ENCODE data around the gene AHDC1.
"Not testable (repeated sequence)": the region's sequence is repeated elsewhere in the genome, so short reads cannot be mapped to it uniquely, and the experiment has no call there.

AHDC1 gene

GRCh38 chr1:27621051-27621920 is 17.3 kb upstream of the AHDC1 start:
- Histone ChIP-seq H3K4me1 (ENCODE audit: control insufficient read depth, insufficient read depth, low read length) (peaks cover 23% of the 10 kb centered on the region), H3K36me3 (ENCODE audit: control insufficient read depth, insufficient read depth, low read length) (no peaks in the 10 kb centered on the region), H3K27ac (ENCODE audit: low read depth, low read length) (no peak overlapping the region), H3K4me3 (ENCODE audit: low read depth, low read length) (no peak overlapping the region), H3K9ac (ENCODE audit: low read length) (no peak overlapping the region), H3K9me3 (ENCODE audit: control insufficient read depth, insufficient read depth, low read depth, low read length) (no peaks in the 10 kb centered on the region), H3K27me3 (ENCODE audit: control insufficient read depth, insufficient read depth, low read length) (peaks cover 2% of the 10 kb centered on the region; the same call in 1 of the 2 replicates)

GRCh38 chr1:27619782-27620438 is 16.0 kb upstream of the AHDC1 start:
- H3K4me1 ChIP-seq (ENCODE audit: control insufficient read depth, insufficient read depth, low read length) = peaks cover 19% of the 10 kb centered on the region
- not testable (repeated sequence) for H3K9ac ChIP-seq (ENCODE audit: low read length); H3K36me3 ChIP-seq (ENCODE audit: control insufficient read depth, insufficient read depth, low read length); H3K4me3 ChIP-seq (ENCODE audit: low read depth, low read length); H3K9me3 ChIP-seq (ENCODE audit: control insufficient read depth, insufficient read depth, low read depth, low read length); H3K27ac ChIP-seq (ENCODE audit: low read depth, low read length)
- H3K27me3 ChIP-seq (ENCODE audit: control insufficient read depth, insufficient read depth, low read length) = peaks cover 15% of the 10 kb centered on the region; the same call in 1 of the 2 replicates

GRCh38 chr1:27618341-27619082 is 14.6 kb upstream of the AHDC1 start:
- Histone ChIP-seq H3K4me3 (ENCODE audit: low read depth, low read length) (no peak overlapping the region), H3K9me3 (ENCODE audit: control insufficient read depth, insufficient read depth, low read depth, low read length) (no peaks in the 10 kb centered on the region), H3K36me3 (ENCODE audit: control insufficient read depth, insufficient read depth, low read length) (no peaks in the 10 kb centered on the region), H3K9ac (ENCODE audit: low read length) (no peak overlapping the region), H3K27me3 (ENCODE audit: control insufficient read depth, insufficient read depth, low read length) (peaks cover 15% of the 10 kb centered on the region; the same call in 1 of the 2 replicates), H3K27ac (ENCODE audit: low read depth, low read length) (no peak overlapping the region), H3K4me1 (ENCODE audit: control insufficient read depth, insufficient read depth, low read length) (peaks cover 21% of the 10 kb centered on the region)

- peaks cover 13% of the 10 kb centered on the region for H3K4me1 ChIP-seq (ENCODE audit: control insufficient read depth, insufficient read depth, low read length)
These were observed 13.5 kb upstream of the AHDC1 start for GRCh38 chr1:27617420-27617819.

GRCh38 chr1:27616441-27616840 is 12.5 kb upstream of the AHDC1 start:
- H3K27ac ChIP-seq (ENCODE audit: low read depth, low read length) = no peak overlapping the region

More at GRCh38 chr1:27617420-27617819, 13.5 kb upstream of the AHDC1 start:
- peaks cover 15% of the 10 kb centered on the region; the same call in 1 of the 2 replicates for H3K27me3 ChIP-seq (ENCODE audit: control insufficient read depth, insufficient read depth, low read length)
- no peaks in the 10 kb centered on the region for H3K9me3 ChIP-seq (ENCODE audit: control insufficient read depth, insufficient read depth, low read depth, low read length)
- no peaks in the 10 kb centered on the region for H3K36me3 ChIP-seq (ENCODE audit: control insufficient read depth, insufficient read depth, low read length)
- no peak overlapping the region for H3K27ac ChIP-seq (ENCODE audit: low read depth, low read length)
- no peak overlapping the region for H3K4me3 ChIP-seq (ENCODE audit: low read depth, low read length)
- H3K9ac ChIP-seq (ENCODE audit: low read length) = no peak overlapping the region

GRCh38 chr1:27615346-27616192 is 11.6 kb upstream of the AHDC1 start:
- no peaks in the 10 kb centered on the region for H3K36me3 ChIP-seq (ENCODE audit: control insufficient read depth, insufficient read depth, low read length)
- H3K4me3 ChIP-seq (ENCODE audit: low read depth, low read length) = peak overlapping the region; percentile 63
- H3K9me3 ChIP-seq (ENCODE audit: control insufficient read depth, insufficient read depth, low read depth, low read length) = no peaks in the 10 kb centered on the region
- no peak overlapping the region for H3K27ac ChIP-seq (ENCODE audit: low read depth, low read length)
- H3K9ac ChIP-seq (ENCODE audit: low read length) = no peak overlapping the region
- peaks cover 15% of the 10 kb centered on the region; the same call in 1 of the 2 replicates for H3K27me3 ChIP-seq (ENCODE audit: control insufficient read depth, insufficient read depth, low read length)
- H3K4me1 ChIP-seq (ENCODE audit: control insufficient read depth, insufficient read depth, low read length) = peaks cover 8% of the 10 kb centered on the region

More at GRCh38 chr1:27616441-27616840, 12.5 kb upstream of the AHDC1 start:
- H3K4me1 ChIP-seq (ENCODE audit: control insufficient read depth, insufficient read depth, low read length) = peaks cover 10% of the 10 kb centered on the region
- no peak overlapping the region for H3K9ac ChIP-seq (ENCODE audit: low read length)
- no peaks in the 10 kb centered on the region for H3K9me3 ChIP-seq (ENCODE audit: control insufficient read depth, insufficient read depth, low read depth, low read length)
- H3K36me3 ChIP-seq (ENCODE audit: control insufficient read depth, insufficient read depth, low read length) = no peaks in the 10 kb centered on the region
- peaks cover 15% of the 10 kb centered on the region; the same call in 1 of the 2 replicates for H3K27me3 ChIP-seq (ENCODE audit: control insufficient read depth, insufficient read depth, low read length)
- H3K4me3 ChIP-seq (ENCODE audit: low read depth, low read length) = no peak overlapping the region

GRCh38 chr1:27614625-27615344 is 10.8 kb upstream of the AHDC1 start:
- Histone ChIP-seq H3K27me3 (ENCODE audit: control insufficient read depth, insufficient read depth, low read length) (peaks cover 15% of the 10 kb centered on the region; the same call in 1 of the 2 replicates), H3K9ac (ENCODE audit: low read length) (no peak overlapping the region), H3K4me1 (ENCODE audit: control insufficient read depth, insufficient read depth, low read length) (peaks cover 10% of the 10 kb centered on the region), H3K36me3 (ENCODE audit: control insufficient read depth, insufficient read depth, low read length) (no peaks in the 10 kb centered on the region), H3K27ac (ENCODE audit: low read depth, low read length) (no peak overlapping the region), H3K9me3 (ENCODE audit: control insufficient read depth, insufficient read depth, low read depth, low read length) (no peaks in the 10 kb centered on the region), H3K4me3 (ENCODE audit: low read depth, low read length) (peak overlapping the region; percentile 63)

- Histone ChIP-seq H3K4me3 (ENCODE audit: low read depth, low read length) (peak overlapping the region; percentile 63), H3K27ac (ENCODE audit: low read depth, low read length) (no peak overlapping the region), H3K9me3 (ENCODE audit: control insufficient read depth, insufficient read depth, low read depth, low read length) (no peaks in the 10 kb centered on the region), H3K36me3 (ENCODE audit: control insufficient read depth, insufficient read depth, low read length) (no peaks in the 10 kb centered on the region), H3K27me3 (ENCODE audit: control insufficient read depth, insufficient read depth, low read length) (peaks cover 15% of the 10 kb centered on the region; the same call in 1 of the 2 replicates), H3K9ac (ENCODE audit: low read length) (no peak overlapping the region), H3K4me1 (ENCODE audit: control insufficient read depth, insufficient read depth, low read length) (peaks cover 10% of the 10 kb centered on the region)
These were observed 10.2 kb upstream of the AHDC1 start for GRCh38 chr1:27614043-27614624.

GRCh38 chr1:27612718-27613117 is 8.8 kb upstream of the AHDC1 start:
- H3K27ac ChIP-seq (ENCODE audit: low read depth, low read length) = no peak overlapping the region
- no peak overlapping the region for H3K4me3 ChIP-seq (ENCODE audit: low read depth, low read length)
- no peaks in the 10 kb centered on the region for H3K36me3 ChIP-seq (ENCODE audit: control insufficient read depth, insufficient read depth, low read length)
- H3K9me3 ChIP-seq (ENCODE audit: control insufficient read depth, insufficient read depth, low read depth, low read length) = no peaks in the 10 kb centered on the region
- no peak overlapping the region for H3K9ac ChIP-seq (ENCODE audit: low read length)
- peaks cover 16% of the 10 kb centered on the region for H3K4me1 ChIP-seq (ENCODE audit: control insufficient read depth, insufficient read depth, low read length)
- peaks cover 15% of the 10 kb centered on the region; the same call in 1 of the 2 replicates for H3K27me3 ChIP-seq (ENCODE audit: control insufficient read depth, insufficient read depth, low read length)

Measured in HUES6 (cell line).